Stomach (tissue), 4 donors: Measurements from ENCODE around the gene ATP2A3.

ENCODE experiments used
- POLR2A ChIP-seq, 4 donors: fragments of 450-650 bp; IDR thresholded peaks; one replicate each; pipeline ENCODE4 v1.6.1; 2016; ENCODE audit warnings: antibody characterized with exemption in 4 of 4, control low read depth in 2 of 4, mild to moderate bottlenecking in 1 of 4, moderate library complexity in 1 of 4
- POLR2AphosphoS5 ChIP-seq, 3 donors: sonication (generic); formaldehyde crosslinking; IDR thresholded peaks; one replicate each; pipeline ENCODE4 v1.6.1; 2016; ENCODE audit warnings: antibody characterized with exemption in 3 of 3
- TF ChIP-seq, protein P1 (sequence below), 7 experiments: fragments of 450-650 bp in 4 of 7; fragments of 200-600 bp in 3 of 7; sonication (generic) in 3 of 7; IDR thresholded peaks; one replicate each; pipeline ENCODE4 v1.5.1; 2016 to 2019; ENCODE audit warnings: antibody characterized with exemption in 7 of 7, control low read depth in 2 of 7, mild to moderate bottlenecking in 1 of 7

GRCh38 chr17:3993493-3994220 lies 29.4 kb upstream of the ATP2A3 start:
- TF ChIP-seq, protein P1, sequence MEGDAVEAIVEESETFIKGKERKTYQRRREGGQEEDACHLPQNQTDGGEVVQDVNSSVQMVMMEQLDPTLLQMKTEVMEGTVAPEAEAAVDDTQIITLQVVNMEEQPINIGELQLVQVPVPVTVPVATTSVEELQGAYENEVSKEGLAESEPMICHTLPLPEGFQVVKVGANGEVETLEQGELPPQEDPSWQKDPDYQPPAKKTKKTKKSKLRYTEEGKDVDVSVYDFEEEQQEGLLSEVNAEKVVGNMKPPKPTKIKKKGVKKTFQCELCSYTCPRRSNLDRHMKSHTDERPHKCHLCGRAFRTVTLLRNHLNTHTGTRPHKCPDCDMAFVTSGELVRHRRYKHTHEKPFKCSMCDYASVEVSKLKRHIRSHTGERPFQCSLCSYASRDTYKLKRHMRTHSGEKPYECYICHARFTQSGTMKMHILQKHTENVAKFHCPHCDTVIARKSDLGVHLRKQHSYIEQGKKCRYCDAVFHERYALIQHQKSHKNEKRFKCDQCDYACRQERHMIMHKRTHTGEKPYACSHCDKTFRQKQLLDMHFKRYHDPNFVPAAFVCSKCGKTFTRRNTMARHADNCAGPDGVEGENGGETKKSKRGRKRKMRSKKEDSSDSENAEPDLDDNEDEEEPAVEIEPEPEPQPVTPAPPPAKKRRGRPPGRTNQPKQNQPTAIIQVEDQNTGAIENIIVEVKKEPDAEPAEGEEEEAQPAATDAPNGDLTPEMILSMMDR (IDR thresholded peaks at IDR 0.05) = no peak
- TF ChIP-seq POLR2A (IDR thresholded peaks at IDR 0.05) = no peak
- TF ChIP-seq POLR2AphosphoS5 (IDR thresholded peaks at IDR 0.05) = no peak
